Liver (tissue), 9 donors: Measurements from ENCODE around the gene SAV1. TPM values are rescaled to one million over a fixed set of nuclear protein-coding genes. Genes with fewer than 3 reads are reported as not detected.

Experiments used
- DNase-seq: peaks from one replicate; pipeline ENCODE4 v3.0.0-alpha.2; 2017; ENCODE audit warnings: low spot score
- H3K27ac ChIP-seq, 2 donors: one replicate each; pipeline ENCODE4 v1.7.0; 2013; ENCODE audit warnings: inconsistent platforms in 2 of 2, low read length in 2 of 2, control low read depth in 1 of 2, low read depth in 1 of 2, mild to moderate bottlenecking in 1 of 2
- H3K27me3 ChIP-seq, 4 donors: one replicate each; pipeline versions ENCODE4 v1.6.1 to v1.7.0; 2013; ENCODE audit warnings: low read length in 3 of 4, inconsistent platforms in 1 of 4, mild to moderate bottlenecking in 1 of 4, moderate library complexity in 1 of 4; ENCODE audit not compliant: control insufficient read depth in 4 of 4, insufficient read depth in 4 of 4
- H3K36me3 ChIP-seq, 4 donors: one replicate each; pipeline versions ENCODE4 v1.6.1 to v1.7.0; 2013; ENCODE audit warnings: low read length in 3 of 4, mild to moderate bottlenecking in 3 of 4, low read depth in 1 of 4, moderate library complexity in 1 of 4; ENCODE audit not compliant: control insufficient read depth in 4 of 4, insufficient read depth in 3 of 4
- H3K4me1 ChIP-seq, 4 donors: one replicate each; pipeline versions ENCODE4 v1.6.1 to v1.7.0; 2013; ENCODE audit warnings: low read length in 3 of 4, mild to moderate bottlenecking in 3 of 4, moderate library complexity in 1 of 4; ENCODE audit not compliant: control insufficient read depth in 4 of 4, insufficient read depth in 4 of 4
- H3K4me3 ChIP-seq, 3 donors: one replicate each; pipeline versions ENCODE4 v1.6.1 to v1.7.0; 2013; ENCODE audit warnings: low read length in 3 of 3, control low read depth in 1 of 3, low read depth in 1 of 3, mild to moderate bottlenecking in 1 of 3
- H3K9ac ChIP-seq, 2 donors: one replicate each; pipeline ENCODE4 v1.7.0; 2013; ENCODE audit warnings: low read length in 2 of 2, mild to moderate bottlenecking in 2 of 2, moderate library complexity in 2 of 2, control low read depth in 1 of 2, low read depth in 1 of 2
- H3K9me3 ChIP-seq, 4 donors: one replicate each; pipeline versions ENCODE4 v1.6.1 to v1.7.0; 2013; ENCODE audit warnings: low read length in 3 of 4; ENCODE audit not compliant: control insufficient read depth in 4 of 4
- EGR1 ChIP-seq, 2 donors: IDR thresholded peaks; 2 replicates each; pipeline ENCODE4 v1.6.1; 2016 to 2018; ENCODE audit warnings: antibody characterized with exemption in 2 of 2, low read depth in 2 of 2
- FOXA1 ChIP-seq: IDR thresholded peaks from 2 replicates; pipeline ENCODE4 v1.6.1; 2016; ENCODE audit warnings: antibody characterized with exemption
- FOXA2 ChIP-seq: IDR thresholded peaks from 2 replicates; pipeline ENCODE4 v1.6.1; 2016; ENCODE audit warnings: antibody characterized with exemption
- GABPA ChIP-seq, 2 donors: IDR thresholded peaks in 1 of 2; conservative IDR thresholded peaks in 1 of 2; 2 replicates each; pipeline ENCODE4 v1.6.1; 2016; ENCODE audit warnings: antibody characterized with exemption in 2 of 2, mild to moderate bottlenecking in 1 of 2, moderate library complexity in 1 of 2
- HNF4A ChIP-seq, 2 donors: conservative IDR thresholded peaks; 2 replicates each; pipeline ENCODE4 v1.6.1; 2016; ENCODE audit warnings: antibody characterized with exemption in 2 of 2, mild to moderate bottlenecking in 2 of 2
- HNF4G ChIP-seq: IDR thresholded peaks from 2 replicates; pipeline ENCODE4 v1.6.1; 2016; ENCODE audit warnings: antibody characterized with exemption
- NR2F2 ChIP-seq: IDR thresholded peaks from 2 replicates; pipeline ENCODE4 v1.6.1; 2016; ENCODE audit warnings: antibody characterized with exemption
- RAD21 ChIP-seq, 2 donors: IDR thresholded peaks; 2 replicates each; pipeline ENCODE4 v1.6.1; 2016; ENCODE audit warnings: antibody characterized with exemption in 2 of 2, mild to moderate bottlenecking in 2 of 2
- RXRA ChIP-seq, 2 donors: IDR thresholded peaks; 2 replicates each; pipeline ENCODE4 v1.6.1; 2017 to 2018; ENCODE audit warnings: antibody characterized with exemption in 2 of 2, mild to moderate bottlenecking in 1 of 2
- SP1 ChIP-seq: IDR thresholded peaks from 2 replicates; pipeline ENCODE4 v1.6.1; 2018; ENCODE audit warnings: antibody characterized with exemption, mild to moderate bottlenecking
- TAF1 ChIP-seq: conservative IDR thresholded peaks from 2 replicates; pipeline ENCODE4 v1.6.1; 2016; ENCODE audit warnings: antibody characterized with exemption, mild to moderate bottlenecking
- YY1 ChIP-seq: IDR thresholded peaks from 2 replicates; pipeline ENCODE4 v1.6.1; 2016; ENCODE audit warnings: antibody characterized with exemption, mild to moderate bottlenecking
- WGBS: extraction: QIAGEN DNeasy Blood & Tissue Kit; methylation state at CpG from one replicate; pipeline ENCODE4 v1.1.7; 2013; 5-methylcytosine and 5-hydroxymethylcytosine counted together
- polyA plus RNA-seq, 2 donors: library from polyadenylated mRNA; stranded (reverse) in 1 of 2; unstranded in 1 of 2; fragments of 200-250 nt in 1 of 2; fragments of >200 nt in 1 of 2; fragmentation: Nextera tagmentation in 1 of 2; extraction: Ambion mirVana in 1 of 2; gene quantifications; one replicate each; pipeline versions ENCODE4 v1.2.1 to v1.2.3, GENCODE V29; 2013 to 2015
- total RNA-seq, 2 donors: library from RNA; depleted of rRNA; stranded (reverse); fragments of >200 nt; gene quantifications; one replicate each; pipeline ENCODE4 v1.2.3, GENCODE V29; 2014
- TF ChIP-seq, protein P1 (sequence below): fragments of 150-350 bp; IDR thresholded peaks from 2 replicates; pipeline ENCODE4 v1.5.1; 2017; ENCODE audit warnings: improper control_type of control experiment, low read depth, low read length; ENCODE audit not compliant: missing input control
- TF ChIP-seq, protein P2 (sequence below): IDR thresholded peaks from 2 replicates; pipeline ENCODE4 v1.6.1; 2016; ENCODE audit warnings: antibody characterized with exemption
- TF ChIP-seq, protein P3 (sequence below): IDR thresholded peaks from 2 replicates; pipeline ENCODE4 v1.6.1; 2016; ENCODE audit warnings: antibody characterized with exemption
- TF ChIP-seq, protein P4 (sequence below): IDR thresholded peaks from 2 replicates; pipeline ENCODE4 v1.6.1; 2016; ENCODE audit warnings: antibody characterized with exemption, mild to moderate bottlenecking
- TF ChIP-seq, protein P5 (sequence below): IDR thresholded peaks from 2 replicates; pipeline ENCODE4 v1.6.1; 2016; ENCODE audit warnings: antibody characterized with exemption
- donor health status: healthy.
- donor health status: healthy.
- donor health status: healthy.
- donor health status: healthy.
- donor health status: healthy.

SAV1 gene
- total and polyA plus RNA-seq, 4 donors = 4.9 to 14.0 (median 7.9) TPM

DNA sequence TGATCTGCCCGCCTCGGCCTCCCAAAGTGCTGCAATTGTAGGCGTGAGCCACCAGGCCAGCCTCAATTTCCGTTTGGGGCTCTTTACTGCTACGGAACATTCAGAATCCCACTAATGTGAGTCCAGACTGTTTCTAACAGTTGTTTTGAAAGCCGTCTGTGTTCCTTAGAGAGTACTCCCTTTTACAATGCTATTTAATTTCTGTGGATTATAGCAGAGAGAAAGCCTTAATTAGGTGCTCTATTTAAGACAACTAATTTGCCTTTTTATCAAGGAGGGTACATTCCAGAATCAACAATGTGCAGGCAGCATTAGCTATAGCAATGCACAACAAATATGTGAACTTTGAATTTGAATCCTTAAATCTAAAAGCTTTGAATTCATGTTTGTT lies 2.8 kb upstream of the SAV1 start:
- Histone ChIP-seq H3K36me3 (no peaks in the 10 kb centered on the region), H3K4me1 (peaks cover 0 to 10% (median 4%) of the 10 kb centered on the region in 4 donors), H3K9me3 (no peaks in the 10 kb centered on the region), H3K27me3 (no peaks in the 10 kb centered on the region), H3K4me3 (no peak overlapping the region), H3K9ac (no peak overlapping the region), H3K27ac (no peak overlapping the region)
- DNase-seq = no peak
- TF ChIP-seq YY1 (no peak), TAF1 (no peak), EGR1 (IDR thresholded peaks at IDR 0.05; ENCODE audit: low read depth in 2 of 2) (no peak), NR2F2 (no peak), FOXA1 (no peak), FOXA2 (no peak), SP1 (no peak), RXRA (IDR thresholded peaks at IDR 0.05) (no peak), RAD21 (IDR thresholded peaks at IDR 0.05) (no peak), HNF4G (no peak)
- TF ChIP-seq, protein P1, sequence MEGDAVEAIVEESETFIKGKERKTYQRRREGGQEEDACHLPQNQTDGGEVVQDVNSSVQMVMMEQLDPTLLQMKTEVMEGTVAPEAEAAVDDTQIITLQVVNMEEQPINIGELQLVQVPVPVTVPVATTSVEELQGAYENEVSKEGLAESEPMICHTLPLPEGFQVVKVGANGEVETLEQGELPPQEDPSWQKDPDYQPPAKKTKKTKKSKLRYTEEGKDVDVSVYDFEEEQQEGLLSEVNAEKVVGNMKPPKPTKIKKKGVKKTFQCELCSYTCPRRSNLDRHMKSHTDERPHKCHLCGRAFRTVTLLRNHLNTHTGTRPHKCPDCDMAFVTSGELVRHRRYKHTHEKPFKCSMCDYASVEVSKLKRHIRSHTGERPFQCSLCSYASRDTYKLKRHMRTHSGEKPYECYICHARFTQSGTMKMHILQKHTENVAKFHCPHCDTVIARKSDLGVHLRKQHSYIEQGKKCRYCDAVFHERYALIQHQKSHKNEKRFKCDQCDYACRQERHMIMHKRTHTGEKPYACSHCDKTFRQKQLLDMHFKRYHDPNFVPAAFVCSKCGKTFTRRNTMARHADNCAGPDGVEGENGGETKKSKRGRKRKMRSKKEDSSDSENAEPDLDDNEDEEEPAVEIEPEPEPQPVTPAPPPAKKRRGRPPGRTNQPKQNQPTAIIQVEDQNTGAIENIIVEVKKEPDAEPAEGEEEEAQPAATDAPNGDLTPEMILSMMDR = no peak
- TF ChIP-seq, protein P2, sequence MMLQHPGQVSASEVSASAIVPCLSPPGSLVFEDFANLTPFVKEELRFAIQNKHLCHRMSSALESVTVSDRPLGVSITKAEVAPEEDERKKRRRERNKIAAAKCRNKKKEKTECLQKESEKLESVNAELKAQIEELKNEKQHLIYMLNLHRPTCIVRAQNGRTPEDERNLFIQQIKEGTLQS = no peak
- TF ChIP-seq, protein P3, sequence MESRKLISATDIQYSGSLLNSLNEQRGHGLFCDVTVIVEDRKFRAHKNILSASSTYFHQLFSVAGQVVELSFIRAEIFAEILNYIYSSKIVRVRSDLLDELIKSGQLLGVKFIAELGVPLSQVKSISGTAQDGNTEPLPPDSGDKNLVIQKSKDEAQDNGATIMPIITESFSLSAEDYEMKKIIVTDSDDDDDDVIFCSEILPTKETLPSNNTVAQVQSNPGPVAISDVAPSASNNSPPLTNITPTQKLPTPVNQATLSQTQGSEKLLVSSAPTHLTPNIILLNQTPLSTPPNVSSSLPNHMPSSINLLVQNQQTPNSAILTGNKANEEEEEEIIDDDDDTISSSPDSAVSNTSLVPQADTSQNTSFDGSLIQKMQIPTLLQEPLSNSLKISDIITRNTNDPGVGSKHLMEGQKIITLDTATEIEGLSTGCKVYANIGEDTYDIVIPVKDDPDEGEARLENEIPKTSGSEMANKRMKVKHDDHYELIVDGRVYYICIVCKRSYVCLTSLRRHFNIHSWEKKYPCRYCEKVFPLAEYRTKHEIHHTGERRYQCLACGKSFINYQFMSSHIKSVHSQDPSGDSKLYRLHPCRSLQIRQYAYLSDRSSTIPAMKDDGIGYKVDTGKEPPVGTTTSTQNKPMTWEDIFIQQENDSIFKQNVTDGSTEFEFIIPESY = no peak
- WGBS = 92% methylated on average over 6 of the region's 6 CpGs

DNA sequence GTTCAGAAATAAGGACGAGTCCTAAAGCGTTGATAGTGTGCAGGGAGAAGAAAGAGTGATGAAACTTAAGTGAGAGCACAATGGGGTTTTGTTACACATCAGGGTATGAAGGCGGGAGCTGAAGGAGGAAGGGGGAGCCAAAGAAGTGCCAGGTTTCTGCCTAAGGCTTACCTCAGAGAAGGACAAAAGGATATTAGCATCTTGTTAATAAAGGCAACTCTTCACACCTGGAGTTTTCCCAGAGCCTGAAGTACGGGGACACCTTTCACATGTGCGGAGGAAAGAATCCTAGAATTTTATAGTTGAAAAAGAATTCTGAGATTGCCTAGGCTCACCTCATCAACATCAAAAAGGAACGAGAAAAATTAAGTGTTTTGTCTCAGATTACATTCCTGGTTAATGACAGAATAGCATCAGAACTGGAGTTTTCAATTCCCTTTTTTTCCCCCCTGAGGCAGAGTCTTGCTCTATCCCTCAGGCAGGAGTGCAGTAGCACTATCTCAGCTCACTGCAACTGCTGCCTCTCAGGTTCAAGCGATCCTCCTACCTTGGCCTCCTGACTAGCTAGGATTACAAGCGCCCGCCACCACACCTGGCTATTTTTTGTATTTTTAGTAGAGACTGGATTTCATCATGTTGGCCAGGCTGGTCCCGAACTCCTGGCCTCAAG lies 2.2 kb upstream of the SAV1 start:
- DNase-seq = no peak
- Histone ChIP-seq H3K36me3 (no peaks in the 10 kb centered on the region), H3K4me1 (peaks cover 0 to 10% (median 4%) of the 10 kb centered on the region in 4 donors), H3K4me3 (no peak overlapping the region), H3K27ac (no peak overlapping the region), H3K9ac (no peak overlapping the region), H3K9me3 (no peaks in the 10 kb centered on the region), H3K27me3 (no peaks in the 10 kb centered on the region)
- no peak for TF ChIP-seq HNF4A (conservative IDR thresholded peaks at IDR 0.05)
- TF ChIP-seq RAD21 (IDR thresholded peaks at IDR 0.05) = no peak
- TF ChIP-seq, protein P4, sequence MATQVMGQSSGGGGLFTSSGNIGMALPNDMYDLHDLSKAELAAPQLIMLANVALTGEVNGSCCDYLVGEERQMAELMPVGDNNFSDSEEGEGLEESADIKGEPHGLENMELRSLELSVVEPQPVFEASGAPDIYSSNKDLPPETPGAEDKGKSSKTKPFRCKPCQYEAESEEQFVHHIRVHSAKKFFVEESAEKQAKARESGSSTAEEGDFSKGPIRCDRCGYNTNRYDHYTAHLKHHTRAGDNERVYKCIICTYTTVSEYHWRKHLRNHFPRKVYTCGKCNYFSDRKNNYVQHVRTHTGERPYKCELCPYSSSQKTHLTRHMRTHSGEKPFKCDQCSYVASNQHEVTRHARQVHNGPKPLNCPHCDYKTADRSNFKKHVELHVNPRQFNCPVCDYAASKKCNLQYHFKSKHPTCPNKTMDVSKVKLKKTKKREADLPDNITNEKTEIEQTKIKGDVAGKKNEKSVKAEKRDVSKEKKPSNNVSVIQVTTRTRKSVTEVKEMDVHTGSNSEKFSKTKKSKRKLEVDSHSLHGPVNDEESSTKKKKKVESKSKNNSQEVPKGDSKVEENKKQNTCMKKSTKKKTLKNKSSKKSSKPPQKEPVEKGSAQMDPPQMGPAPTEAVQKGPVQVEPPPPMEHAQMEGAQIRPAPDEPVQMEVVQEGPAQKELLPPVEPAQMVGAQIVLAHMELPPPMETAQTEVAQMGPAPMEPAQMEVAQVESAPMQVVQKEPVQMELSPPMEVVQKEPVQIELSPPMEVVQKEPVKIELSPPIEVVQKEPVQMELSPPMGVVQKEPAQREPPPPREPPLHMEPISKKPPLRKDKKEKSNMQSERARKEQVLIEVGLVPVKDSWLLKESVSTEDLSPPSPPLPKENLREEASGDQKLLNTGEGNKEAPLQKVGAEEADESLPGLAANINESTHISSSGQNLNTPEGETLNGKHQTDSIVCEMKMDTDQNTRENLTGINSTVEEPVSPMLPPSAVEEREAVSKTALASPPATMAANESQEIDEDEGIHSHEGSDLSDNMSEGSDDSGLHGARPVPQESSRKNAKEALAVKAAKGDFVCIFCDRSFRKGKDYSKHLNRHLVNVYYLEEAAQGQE = no peak
- TF ChIP-seq, protein P2 = no peak
- TF ChIP-seq, protein P3 = no peak
- no peak for TF ChIP-seq YY1
- TF ChIP-seq, protein P5, sequence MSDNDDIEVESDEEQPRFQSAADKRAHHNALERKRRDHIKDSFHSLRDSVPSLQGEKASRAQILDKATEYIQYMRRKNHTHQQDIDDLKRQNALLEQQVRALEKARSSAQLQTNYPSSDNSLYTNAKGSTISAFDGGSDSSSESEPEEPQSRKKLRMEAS = no peak
- TF ChIP-seq NR2F2 = no peak
- no peak for TF ChIP-seq RXRA (IDR thresholded peaks at IDR 0.05)
- no peak for TF ChIP-seq TAF1
- TF ChIP-seq, protein P1 = no peak
- no peak for TF ChIP-seq FOXA2
- no peak for TF ChIP-seq GABPA (IDR thresholded peaks at IDR 0.05 in 1 of 2, conservative IDR thresholded peaks at IDR 0.05 in 1 of 2)
- TF ChIP-seq EGR1 (IDR thresholded peaks at IDR 0.05; ENCODE audit: low read depth in 2 of 2) = no peak
- 90% methylated on average over 10 of the region's 10 CpGs for WGBS
